Fibroblast of skin of left quadriceps (primary cell): ENCODE data around the gene DUSP14.

Source experiments
- DNase-seq, 2 experiments: peaks; one replicate each; pipeline ENCODE4 v3.0.0-alpha.2; 2013; ENCODE audit warnings: low read depth in 2 of 2

The DUSP14 gene

GRCh38 chr17:37562016-37562745 lies 72.5 kb downstream of the DUSP14 start:
- no peak for DNase-seq
